Nephron (organoid): ENCODE data around the gene DNAJC12.
"Not testable (repeated sequence)": the region's sequence is repeated elsewhere in the genome, so short reads cannot be mapped to it uniquely, and the experiment has no call there.

Experiments used
- H3K27ac Mint-ChIP-seq, 3 experiments: 2 replicates each; pipeline ENCODE4 v1.8.0; 2020; ENCODE audit warnings: mixed read lengths in 3 of 3, mild to moderate bottlenecking in 2 of 3, moderate library complexity in 1 of 3
- H3K27me3 Mint-ChIP-seq: 2 replicates; pipeline ENCODE4 v1.8.0; 2021; ENCODE audit warnings: low read depth, mild to moderate bottlenecking, moderate library complexity, mixed read lengths
- H3K36me3 Mint-ChIP-seq: 2 replicates; pipeline ENCODE4 v1.8.0; 2020; ENCODE audit warnings: low read depth, mixed read lengths
- H3K4me1 Mint-ChIP-seq: 2 replicates; pipeline ENCODE4 v1.8.0; 2020; ENCODE audit warnings: mixed read lengths
- H3K4me3 Mint-ChIP-seq, 3 experiments: 2 replicates each; pipeline ENCODE4 v1.8.0; 2020; ENCODE audit warnings: mild to moderate bottlenecking in 3 of 3, mixed read lengths in 3 of 3, moderate library complexity in 2 of 3
- H3K9me3 Mint-ChIP-seq: 2 replicates; pipeline ENCODE4 v1.8.0; 2020; ENCODE audit warnings: mixed read lengths
- TF ChIP-seq, protein P1 (sequence below), 3 experiments: fragments of 200-600 bp; sonication (generic); IDR thresholded peaks; one replicate each; pipeline ENCODE4 v1.5.0; 2021; ENCODE audit warnings: antibody characterized with exemption in 3 of 3; ENCODE audit not compliant: unreplicated experiment in 3 of 3

DNAJC12 gene

DNA sequence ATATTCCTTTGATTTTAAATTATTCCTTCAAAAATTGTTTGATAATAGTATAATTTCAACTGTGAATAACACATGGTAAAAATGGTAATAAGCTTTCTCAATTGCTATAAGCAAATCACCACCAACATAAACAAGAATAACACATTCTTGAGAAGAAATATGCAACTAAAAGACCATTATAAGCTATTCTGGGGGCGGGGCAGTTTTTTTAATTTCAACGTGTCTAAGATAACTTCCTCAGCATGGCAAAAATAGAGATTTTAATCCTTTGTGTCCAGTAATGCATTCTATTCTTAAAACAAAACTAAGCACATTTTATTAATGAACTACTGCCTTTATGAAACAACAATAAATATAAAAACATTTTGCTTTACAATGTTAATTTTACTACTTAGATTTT is 1.5 kb downstream of the DNAJC12 start:
- Mint-ChIP-seq H3K27ac (peak overlapping the region in 1 of 3 experiments; percentile 44), H3K27me3 (no peaks in the 10 kb centered on the region), H3K36me3 (no peaks in the 10 kb centered on the region), H3K4me1 (peaks cover 19% of the 10 kb centered on the region), H3K4me3 (peak overlapping the region; percentile 36 to 81 (median 76)), H3K9me3 (peaks cover 7% of the 10 kb centered on the region)
- TF ChIP-seq, protein P1, sequence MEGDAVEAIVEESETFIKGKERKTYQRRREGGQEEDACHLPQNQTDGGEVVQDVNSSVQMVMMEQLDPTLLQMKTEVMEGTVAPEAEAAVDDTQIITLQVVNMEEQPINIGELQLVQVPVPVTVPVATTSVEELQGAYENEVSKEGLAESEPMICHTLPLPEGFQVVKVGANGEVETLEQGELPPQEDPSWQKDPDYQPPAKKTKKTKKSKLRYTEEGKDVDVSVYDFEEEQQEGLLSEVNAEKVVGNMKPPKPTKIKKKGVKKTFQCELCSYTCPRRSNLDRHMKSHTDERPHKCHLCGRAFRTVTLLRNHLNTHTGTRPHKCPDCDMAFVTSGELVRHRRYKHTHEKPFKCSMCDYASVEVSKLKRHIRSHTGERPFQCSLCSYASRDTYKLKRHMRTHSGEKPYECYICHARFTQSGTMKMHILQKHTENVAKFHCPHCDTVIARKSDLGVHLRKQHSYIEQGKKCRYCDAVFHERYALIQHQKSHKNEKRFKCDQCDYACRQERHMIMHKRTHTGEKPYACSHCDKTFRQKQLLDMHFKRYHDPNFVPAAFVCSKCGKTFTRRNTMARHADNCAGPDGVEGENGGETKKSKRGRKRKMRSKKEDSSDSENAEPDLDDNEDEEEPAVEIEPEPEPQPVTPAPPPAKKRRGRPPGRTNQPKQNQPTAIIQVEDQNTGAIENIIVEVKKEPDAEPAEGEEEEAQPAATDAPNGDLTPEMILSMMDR (IDR thresholded peaks at IDR 0.05; ENCODE audit: unreplicated experiment in 3 of 3) = no peak

DNA sequence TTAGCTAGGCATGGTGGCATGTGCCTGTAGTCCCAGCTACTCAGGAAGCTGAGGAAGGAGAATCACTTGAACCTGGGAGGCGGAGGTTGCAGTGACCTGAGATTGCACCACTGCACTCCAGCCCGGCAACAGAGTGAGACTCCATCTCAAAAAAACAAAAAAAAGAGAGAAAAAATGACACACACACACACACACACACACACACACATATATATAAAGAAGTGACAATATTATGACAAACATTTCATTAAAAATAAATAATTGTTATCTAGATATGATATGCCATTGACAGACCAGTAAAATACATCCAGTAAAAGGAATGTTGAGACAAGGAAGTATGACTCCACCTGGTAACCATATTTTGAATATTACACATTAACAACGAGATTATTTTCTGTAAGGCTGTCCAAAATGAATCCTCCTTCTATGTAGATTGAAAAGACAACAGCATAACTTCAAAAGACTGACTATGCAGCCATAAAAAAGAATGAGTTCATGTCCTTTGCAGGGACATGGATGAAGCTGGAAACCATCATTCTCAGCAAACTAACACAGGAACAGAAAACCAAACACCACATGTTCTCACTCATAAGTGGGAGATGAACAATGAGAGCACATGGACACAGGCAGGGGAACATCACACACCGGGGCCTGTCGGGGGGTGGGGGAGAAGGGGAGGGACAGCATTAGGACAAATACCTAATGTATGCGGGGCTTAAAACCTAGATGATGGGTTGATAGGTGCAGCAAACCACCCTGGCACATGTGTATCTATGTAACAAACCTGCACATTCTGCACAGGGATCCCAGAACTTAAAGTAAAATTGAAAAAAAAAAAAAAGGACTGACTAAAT is 2.2 kb downstream of the DNAJC12 start:
- H3K36me3 Mint-ChIP-seq = not testable (repeated sequence)
- peaks cover 19% of the 10 kb centered on the region for H3K4me1 Mint-ChIP-seq

DNA sequence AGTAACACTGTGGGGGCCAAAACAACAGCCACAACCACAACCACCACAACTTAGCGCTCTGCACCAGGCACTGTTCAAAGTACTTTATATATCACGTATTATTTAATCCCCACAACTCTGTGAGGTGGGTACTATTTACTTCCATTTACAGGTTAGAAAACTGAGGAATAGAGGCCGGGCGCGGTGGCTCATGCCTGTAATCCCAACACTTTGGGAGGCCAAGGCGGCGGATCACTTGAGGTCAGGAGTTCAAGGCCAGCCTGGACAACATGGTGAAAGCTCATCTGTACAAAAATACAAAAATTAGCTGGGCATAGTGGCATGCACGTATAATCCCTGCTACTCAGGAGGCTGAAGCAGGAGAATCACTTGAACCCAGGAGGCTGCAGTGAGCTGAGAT is 3.6 kb downstream of the DNAJC12 start:
- Mint-ChIP-seq H3K4me3 (no peak overlapping the region), H3K27ac (no peak overlapping the region), H3K9me3 (no peaks in the 10 kb centered on the region), H3K4me1 (peaks cover 23% of the 10 kb centered on the region), H3K27me3 (no peaks in the 10 kb centered on the region), H3K36me3 (no peaks in the 10 kb centered on the region)
- TF ChIP-seq, protein P1 (IDR thresholded peaks at IDR 0.05; ENCODE audit: unreplicated experiment in 3 of 3) = no peak

More for the DNA sequence above, 2.2 kb downstream of the DNAJC12 start:
- H3K9me3 Mint-ChIP-seq, H3K27me3 Mint-ChIP-seq: not testable (repeated sequence)
- peak overlapping the region; percentile 44 to 85 (median 55) for H3K27ac Mint-ChIP-seq
- peak overlapping the region; percentile 65 to 84 (median 79) for H3K4me3 Mint-ChIP-seq

DNA sequence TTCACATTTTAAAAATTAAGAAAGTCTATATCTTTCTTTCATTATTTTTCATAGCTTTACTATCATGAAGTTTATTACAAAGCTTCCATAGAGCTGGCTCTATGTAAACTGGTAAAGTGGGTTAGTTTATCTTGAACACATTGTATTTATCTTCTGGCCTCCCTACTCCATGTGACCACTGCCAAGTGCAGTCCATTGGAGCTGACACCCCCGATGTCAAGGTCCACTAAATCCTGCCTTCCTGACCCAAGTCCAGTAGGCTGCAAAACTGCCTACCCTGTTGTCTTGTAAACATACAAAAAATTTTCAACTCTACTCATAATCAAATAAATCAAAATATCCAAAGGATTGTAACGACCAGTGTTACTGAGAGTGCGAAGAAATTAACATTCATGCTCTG is 10.2 kb downstream of the DNAJC12 start:
- H3K4me1 Mint-ChIP-seq = peaks cover 17% of the 10 kb centered on the region
- TF ChIP-seq, protein P1 (IDR thresholded peaks at IDR 0.05; ENCODE audit: unreplicated experiment in 3 of 3) = no peak
- H3K27ac Mint-ChIP-seq = no peak overlapping the region
- H3K36me3 Mint-ChIP-seq = no peaks in the 10 kb centered on the region
- H3K4me3 Mint-ChIP-seq = no peak overlapping the region
- no peaks in the 10 kb centered on the region for H3K27me3 Mint-ChIP-seq
- H3K9me3 Mint-ChIP-seq = no peaks in the 10 kb centered on the region

DNA sequence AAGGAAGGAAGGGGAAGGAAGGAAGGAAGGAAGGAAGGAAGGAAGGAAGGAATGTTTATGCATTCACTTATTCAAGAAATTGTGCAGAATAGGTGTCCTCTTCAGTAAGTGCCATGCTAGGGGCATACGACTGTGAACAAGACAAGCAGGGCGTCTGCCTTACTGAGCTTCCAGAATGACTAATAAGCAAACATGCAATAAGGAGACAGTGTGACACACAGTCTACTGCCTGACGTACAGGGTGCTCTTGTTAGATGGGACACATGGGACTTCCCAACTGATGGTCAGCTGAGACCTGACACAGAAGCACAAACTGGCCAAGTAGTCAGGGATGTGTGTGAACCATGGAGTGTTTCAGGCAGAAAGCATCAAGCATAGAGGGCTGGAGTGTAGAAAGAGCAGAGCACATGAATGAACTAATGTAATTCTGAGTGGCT is 18.2 kb downstream of the DNAJC12 start:
- no peak overlapping the region for H3K4me3 Mint-ChIP-seq
- H3K36me3 Mint-ChIP-seq = no peaks in the 10 kb centered on the region
- no peaks in the 10 kb centered on the region for H3K27me3 Mint-ChIP-seq
- no peaks in the 10 kb centered on the region for H3K9me3 Mint-ChIP-seq
- H3K27ac Mint-ChIP-seq = no peak overlapping the region
- TF ChIP-seq, protein P1 (IDR thresholded peaks at IDR 0.05; ENCODE audit: unreplicated experiment in 3 of 3) = no peak
- no peaks in the 10 kb centered on the region for H3K4me1 Mint-ChIP-seq

DNA sequence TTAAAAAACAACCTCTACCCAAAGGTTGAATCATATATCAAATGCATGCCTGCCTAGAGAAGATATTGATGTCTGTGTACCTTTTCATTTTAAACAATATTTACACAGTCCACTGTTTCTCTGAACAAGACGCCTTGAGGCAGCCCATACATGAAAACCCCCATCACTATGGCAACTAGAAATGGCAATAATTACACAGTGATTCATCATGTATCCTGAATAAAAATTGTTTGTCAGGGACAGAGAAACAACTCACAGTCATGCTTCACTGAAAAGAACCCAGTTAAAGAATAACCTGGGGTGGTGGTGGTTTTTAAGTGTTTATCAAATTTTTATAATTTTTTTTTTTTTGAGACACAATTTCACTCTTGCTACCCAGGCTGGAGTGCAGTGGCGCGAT is 19.7 kb downstream of the DNAJC12 start:
- no peaks in the 10 kb centered on the region for H3K27me3 Mint-ChIP-seq
- no peaks in the 10 kb centered on the region for H3K4me1 Mint-ChIP-seq
- no peaks in the 10 kb centered on the region for H3K9me3 Mint-ChIP-seq
- no peak overlapping the region for H3K4me3 Mint-ChIP-seq
- no peak overlapping the region for H3K27ac Mint-ChIP-seq
- TF ChIP-seq, protein P1 (IDR thresholded peaks at IDR 0.05; ENCODE audit: unreplicated experiment in 3 of 3) = no peak
- no peaks in the 10 kb centered on the region for H3K36me3 Mint-ChIP-seq
